OCI-LY7 (cell line): ENCODE results near the gene PRSS50. TPM values are rescaled to one million over a fixed set of nuclear protein-coding genes. Genes with fewer than 3 reads are reported as not detected.

Source experiments
- BruUV-seq: library from RNA; stranded (reverse); fragments of 400-500 nt; replicated peaks from 2 replicates; lab custom pipeline; 2021; lab: Mats Ljungman, UMichigan
- CTCF ChIA-PET: fragments of 300-600 bp; sonication (Branson Sonifier 250); formaldehyde crosslinking; loops from one replicate; lab custom pipeline; 2022; ENCODE audit warnings: antibody characterized with exemption; ENCODE audit not compliant: unreplicated experiment; lab: Charles Lee
- POLR2A ChIA-PET: fragments of 300-600 bp; sonication (Branson Sonifier 250); formaldehyde crosslinking; loops from one replicate; lab custom pipeline; 2022; ENCODE audit warnings: antibody characterized with exemption; lab: Charles Lee
- DNase-seq: peaks from one replicate; pipeline ENCODE4 v3.0.0-alpha.2; 2015; ENCODE audit warnings: low spot score
- H2AFZ ChIP-seq: fragments of 200-600 bp; sonication (generic), shearing (Covaris generic); 2 replicates; pipeline ENCODE4 v1.6.1; 2014; ENCODE audit warnings: mild to moderate bottlenecking, antibody characterized with exemption, low read length, moderate library complexity
- H3K27ac ChIP-seq: fragments of 200-600 bp; sonication (generic); 2 replicates; pipeline ENCODE4 v1.5.1; 2014; ENCODE audit warnings: mixed run types, low read depth, mild to moderate bottlenecking, moderate library complexity, low read length, inconsistent platforms; ENCODE audit not compliant: poor library complexity, severe bottlenecking
- H3K36me3 ChIP-seq: fragments of 200-600 bp; sonication (generic); 2 replicates; pipeline ENCODE4 v1.6.1; 2014; ENCODE audit warnings: mild to moderate bottlenecking, antibody characterized with exemption, low read length, moderate library complexity, mixed read lengths; ENCODE audit not compliant: insufficient read depth
- H3K4me1 ChIP-seq: fragments of 200-600 bp; sonication (generic); 2 replicates; pipeline ENCODE4 v1.5.1; 2014; ENCODE audit warnings: mild to moderate bottlenecking, low read length; ENCODE audit not compliant: insufficient read depth, poor library complexity, severe bottlenecking
- H3K4me2 ChIP-seq: fragments of 200-600 bp; sonication (generic); 2 replicates; pipeline ENCODE4 v1.6.1; 2014; ENCODE audit warnings: mild to moderate bottlenecking, low read length
- H3K4me3 ChIP-seq: fragments of 200-600 bp; sonication (generic); 2 replicates; pipeline ENCODE4 v1.5.1; 2014; ENCODE audit warnings: mild to moderate bottlenecking, low read depth, low read length; ENCODE audit not compliant: poor library complexity, severe bottlenecking
- H3K79me2 ChIP-seq: fragments of 200-600 bp; sonication (generic); 2 replicates; pipeline ENCODE4 v1.6.1; 2016; ENCODE audit warnings: low read depth, mild to moderate bottlenecking, low read length, moderate library complexity, mixed read lengths; ENCODE audit not compliant: insufficient read depth
- H3K9me2 ChIP-seq: fragments of 200-600 bp; sonication (generic); 2 replicates; pipeline ENCODE4 v1.6.1; 2016; ENCODE audit warnings: mild to moderate bottlenecking, low read length, mixed read lengths; ENCODE audit not compliant: insufficient read depth
- H3K9me3 ChIP-seq: fragments of 200-600 bp; sonication (generic); 2 replicates; pipeline ENCODE4 v1.6.1; 2014; ENCODE audit warnings: mild to moderate bottlenecking, mixed run types, low read length, mixed read lengths
- H4K20me1 ChIP-seq: fragments of 200-600 bp; sonication (generic); 2 replicates; pipeline ENCODE4 v1.6.1; 2014; ENCODE audit warnings: mild to moderate bottlenecking, antibody characterized with exemption, low read length, moderate library complexity, mixed read lengths; ENCODE audit not compliant: insufficient read depth
- EZH2phosphoT487 ChIP-seq: fragments of 200-600 bp; sonication (generic); IDR thresholded peaks from 2 replicates; pipeline ENCODE4 v1.6.1; 2018; ENCODE audit warnings: low read depth, borderline replicate concordance, mild to moderate bottlenecking, mixed run types, antibody characterized with exemption, low read length, moderate library complexity, mixed read lengths
- intact Hi-C: fragments of 100-400 bp; cut with micrococcal nuclease; formaldehyde crosslinking; loops from one replicate; pipeline ENCODE4 v1.10.0; 2022; ENCODE audit not compliant: unreplicated experiment
- total RNA-seq, 2 experiments: library from RNA; depleted of rRNA in 1 of 2; stranded (reverse); fragments of >200 nt in 1 of 2; shearing (Covaris generic) in 1 of 2; gene quantifications; 2 replicates each; pipeline ENCODE4 v1.2.3, GENCODE V29; 2014 to 2022
- TF ChIP-seq, protein P1 (sequence below): fragments of 200-600 bp; sonication (generic); conservative IDR thresholded peaks from 2 replicates; pipeline ENCODE4 v1.5.1; 2014; ENCODE audit warnings: mild to moderate bottlenecking, antibody characterized with exemption, low read length, moderate library complexity, mixed read lengths

The PRSS50 gene
- total RNA-seq, 2 experiments from 2014 or later, result not detected

- intact Hi-C loops, result loop anchor here (10.0 kb wide), 2 partner anchors 314 to 674 kb away; no protein-coding TSS in a partner anchor
- Histone ChIP-seq H3K27ac (no peak overlapping the region), H3K4me1 (peaks cover 1% of the 10 kb centered on the region), H3K4me3 (no peak overlapping the region), H2AFZ (no peak overlapping the region), H3K36me3 (no peaks in the 10 kb centered on the region), H4K20me1 (no peaks in the 10 kb centered on the region), H3K9me3 (no peaks in the 10 kb centered on the region), H3K4me2 (no peak overlapping the region), H3K9me2 (no peaks in the 10 kb centered on the region), H3K79me2 (no peaks in the 10 kb centered on the region)
- no peak for DNase-seq
- no peak for TF ChIP-seq EZH2phosphoT487
- TF ChIP-seq, protein P1, sequence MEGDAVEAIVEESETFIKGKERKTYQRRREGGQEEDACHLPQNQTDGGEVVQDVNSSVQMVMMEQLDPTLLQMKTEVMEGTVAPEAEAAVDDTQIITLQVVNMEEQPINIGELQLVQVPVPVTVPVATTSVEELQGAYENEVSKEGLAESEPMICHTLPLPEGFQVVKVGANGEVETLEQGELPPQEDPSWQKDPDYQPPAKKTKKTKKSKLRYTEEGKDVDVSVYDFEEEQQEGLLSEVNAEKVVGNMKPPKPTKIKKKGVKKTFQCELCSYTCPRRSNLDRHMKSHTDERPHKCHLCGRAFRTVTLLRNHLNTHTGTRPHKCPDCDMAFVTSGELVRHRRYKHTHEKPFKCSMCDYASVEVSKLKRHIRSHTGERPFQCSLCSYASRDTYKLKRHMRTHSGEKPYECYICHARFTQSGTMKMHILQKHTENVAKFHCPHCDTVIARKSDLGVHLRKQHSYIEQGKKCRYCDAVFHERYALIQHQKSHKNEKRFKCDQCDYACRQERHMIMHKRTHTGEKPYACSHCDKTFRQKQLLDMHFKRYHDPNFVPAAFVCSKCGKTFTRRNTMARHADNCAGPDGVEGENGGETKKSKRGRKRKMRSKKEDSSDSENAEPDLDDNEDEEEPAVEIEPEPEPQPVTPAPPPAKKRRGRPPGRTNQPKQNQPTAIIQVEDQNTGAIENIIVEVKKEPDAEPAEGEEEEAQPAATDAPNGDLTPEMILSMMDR, result no peak
- no TSS peak for BruUV-seq
- CTCF ChIA-PET, result no interaction called here
- POLR2A ChIA-PET, result interaction anchor here (0.7 kb wide), 1 partner anchor 317 kb away, joined by 3 read pairs; no protein-coding TSS in a partner anchor
These were observed 16.9 kb downstream of the PRSS50 start for GRCh38 chr3:46700772-46701171.

DNA sequence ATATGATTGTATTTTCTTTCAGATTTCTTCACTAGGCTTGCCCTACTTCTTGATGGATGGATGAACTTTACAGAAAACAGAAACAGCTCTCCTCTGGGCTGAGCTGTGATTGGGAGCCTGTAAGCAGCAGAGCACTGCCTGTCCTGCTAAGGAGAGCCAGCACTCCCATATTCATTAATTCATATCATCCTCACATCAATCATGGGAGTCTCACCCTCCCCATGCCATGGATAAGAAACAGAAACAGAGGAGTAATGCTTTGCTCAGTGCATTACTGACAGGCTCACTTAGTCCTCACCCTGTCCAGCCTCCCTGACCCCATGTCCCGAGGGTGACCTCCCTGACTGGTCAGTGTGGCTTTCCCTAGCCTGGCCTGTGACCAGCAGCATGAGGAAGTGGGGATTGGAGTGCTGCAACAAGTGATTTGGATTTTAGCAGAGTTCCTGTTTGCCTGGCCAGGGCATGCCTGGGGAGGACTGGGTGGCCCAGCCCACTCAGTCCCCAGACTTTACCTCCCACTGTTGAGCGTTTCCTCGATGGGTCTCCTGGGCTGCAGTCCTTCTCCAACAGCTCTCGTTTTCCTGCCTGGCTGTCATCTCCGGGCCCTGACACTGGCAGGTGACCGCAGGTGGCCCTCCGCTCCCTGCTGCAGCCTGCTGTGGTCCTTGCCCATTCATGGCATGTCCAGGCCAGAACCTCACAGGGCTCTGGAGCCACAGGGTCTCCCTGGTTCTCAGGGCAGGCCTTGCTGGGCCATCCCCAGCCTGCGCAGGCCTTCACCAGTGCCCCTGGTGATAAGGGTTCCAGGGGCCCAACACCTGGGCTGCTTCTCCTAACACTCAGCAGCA, 17.8 kb downstream of the PRSS50 start:
- H4K20me1 ChIP-seq, result no peaks in the 10 kb centered on the region
- H2AFZ ChIP-seq, result no peak overlapping the region
- H3K27ac ChIP-seq, result no peak overlapping the region
- intact Hi-C loops, result loop anchor here (10.0 kb wide), 2 partner anchors 315 to 675 kb away; no protein-coding TSS in a partner anchor
- peaks cover 10% of the 10 kb centered on the region for H3K4me1 ChIP-seq
- no peaks in the 10 kb centered on the region for H3K9me3 ChIP-seq
- no peaks in the 10 kb centered on the region for H3K36me3 ChIP-seq
- no peak overlapping the region for H3K4me2 ChIP-seq
- DNase-seq, result no peak
- BruUV-seq, result no TSS peak
- no peaks in the 10 kb centered on the region for H3K9me2 ChIP-seq
- POLR2A ChIA-PET, result interaction anchor here (0.7 kb wide), 1 partner anchor 316 kb away, joined by 3 read pairs; no protein-coding TSS in a partner anchor
- H3K79me2 ChIP-seq, result no peaks in the 10 kb centered on the region
- CTCF ChIA-PET, result no interaction called here
- TF ChIP-seq, protein P1, result no peak
- no peak for TF ChIP-seq EZH2phosphoT487
- H3K4me3 ChIP-seq, result no peak overlapping the region
